Measurements from ENCODE around the gene B4GALNT3.
A peak's percentile ranks its signal among the peaks of the same experiment; 100 is the strongest.

B4GALNT3 gene

DNA sequence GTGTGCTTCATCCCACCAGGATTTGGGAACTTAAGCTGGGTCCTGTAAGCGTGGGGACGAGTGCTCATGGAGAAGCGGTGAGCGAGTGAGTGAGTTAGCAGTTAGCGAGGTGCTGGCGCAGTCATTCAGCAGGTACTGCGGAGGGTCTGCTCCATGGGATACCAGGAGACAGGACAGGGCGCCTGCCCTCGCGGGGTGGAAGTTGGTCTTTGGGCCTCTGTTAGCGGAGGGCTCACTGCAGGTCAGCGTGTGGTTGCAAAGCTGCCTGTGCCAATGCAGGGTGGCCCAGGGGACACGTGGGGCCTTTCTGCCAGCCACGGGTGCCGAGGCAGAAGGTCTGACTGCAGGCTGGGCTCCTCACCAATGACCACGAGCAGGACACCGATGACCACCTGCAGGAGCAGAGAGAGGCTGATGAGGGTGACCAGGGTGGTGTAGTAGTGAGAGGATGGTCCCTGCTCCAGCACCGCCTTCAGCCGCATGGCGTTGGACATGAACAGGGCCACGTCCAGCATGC is 105.9 kb downstream of the B4GALNT3 start:
- Histone ChIP-seq H3K36me3 (ENCODE audit: insufficient read depth, insufficient read length, low read length) (peaks cover 40% of the 10 kb centered on the region), H3K27me3 (ENCODE audit: insufficient read depth, insufficient read length) (peaks cover 7% of the 10 kb centered on the region), H3K9ac (ENCODE audit: insufficient read length, low read depth) (no peak overlapping the region), H3K9me3 (ENCODE audit: insufficient read depth, low read length) (no peaks in the 10 kb centered on the region), H3K4me3 (ENCODE audit: insufficient read length, low read depth) (no peak overlapping the region), H3K4me1 (ENCODE audit: insufficient read depth, insufficient read length) (peaks cover 20% of the 10 kb centered on the region)
- no peak for TF ChIP-seq YY1 (IDR thresholded peaks at IDR 0.05; ENCODE audit: insufficient read depth, insufficient read length)
- TF ChIP-seq SUZ12 (IDR thresholded peaks at IDR 0.05; ENCODE audit: extremely low read depth, insufficient read depth, insufficient read length), result no peak
- no peak for TF ChIP-seq ZNF274 (IDR thresholded peaks at IDR 0.05; ENCODE audit: low read depth, low read length)
- no peak for DNase-seq (ENCODE audit: low read depth, low spot score)

DNA sequence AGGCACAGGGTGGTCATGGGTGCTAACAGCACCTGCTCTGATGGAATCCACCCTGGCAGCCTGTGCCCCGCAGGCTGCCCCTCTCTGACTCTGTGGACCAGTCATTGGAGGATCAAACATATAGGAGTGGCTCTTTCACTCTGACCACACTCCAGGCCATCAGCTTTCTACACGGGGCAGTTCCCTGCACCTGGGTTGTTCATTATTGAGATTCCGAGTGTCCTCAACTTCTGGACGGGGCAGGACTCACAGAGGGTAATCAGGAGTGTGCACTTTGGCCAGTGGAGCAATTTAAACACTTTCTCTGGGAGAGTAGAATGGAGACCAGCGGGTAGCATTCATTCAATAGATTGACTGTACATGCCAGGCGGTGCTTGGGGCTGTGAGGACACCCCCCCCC is 108.7 kb downstream of the B4GALNT3 start:
- Histone ChIP-seq H3K27me3 (ENCODE audit: insufficient read depth, insufficient read length) (peaks cover 7% of the 10 kb centered on the region), H3K36me3 (ENCODE audit: insufficient read depth, insufficient read length, low read length) (peaks cover 18% of the 10 kb centered on the region), H3K9ac (ENCODE audit: insufficient read length, low read depth) (no peak overlapping the region), H3K4me1 (ENCODE audit: insufficient read depth, insufficient read length) (peaks cover 29% of the 10 kb centered on the region), H3K4me3 (ENCODE audit: insufficient read length, low read depth) (no peak overlapping the region), H3K9me3 (ENCODE audit: insufficient read depth, low read length) (no peaks in the 10 kb centered on the region)
- no peak for DNase-seq (ENCODE audit: low read depth, low spot score)
- TF ChIP-seq SUZ12 (IDR thresholded peaks at IDR 0.05; ENCODE audit: extremely low read depth, insufficient read depth, insufficient read length) (no peak), ZNF274 (IDR thresholded peaks at IDR 0.05; ENCODE audit: low read depth, low read length) (no peak)

DNA sequence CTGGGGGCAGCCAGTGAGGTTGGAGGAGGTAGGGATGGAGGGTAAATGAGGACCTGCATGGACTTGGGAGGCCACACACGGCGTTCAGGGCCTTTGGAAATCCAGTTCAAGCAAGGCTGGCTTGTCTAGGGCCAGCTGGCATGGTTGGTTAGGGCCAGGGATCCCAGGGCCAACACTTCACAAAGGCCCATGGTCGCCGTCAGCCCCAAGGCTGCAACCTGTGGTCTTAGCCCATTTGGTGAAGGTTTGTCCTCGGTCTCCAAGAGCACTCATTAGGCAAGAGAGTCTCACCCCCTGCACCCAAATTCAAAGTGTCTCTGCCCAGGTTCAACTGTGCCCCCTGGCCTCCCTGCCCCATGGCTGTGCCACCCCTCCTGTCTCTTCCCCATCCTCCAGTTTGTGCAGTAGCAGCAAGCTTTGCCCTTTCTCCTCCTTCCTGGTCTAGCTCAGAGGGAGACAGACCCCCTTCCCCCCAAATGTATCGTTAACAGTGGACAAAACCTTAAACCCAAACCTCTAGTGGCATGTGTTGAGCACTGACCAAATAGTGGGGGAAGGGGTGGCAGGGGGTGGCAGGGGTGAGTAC is 109.4 kb downstream of the B4GALNT3 start:
- peak overlapping the region; percentile 75 for H3K4me3 ChIP-seq (ENCODE audit: insufficient read length, low read depth)
- H3K9ac ChIP-seq (ENCODE audit: insufficient read length, low read depth), result peak overlapping the region; percentile 88
- DNase-seq (ENCODE audit: low read depth, low spot score), result no peak
- H3K36me3 ChIP-seq (ENCODE audit: insufficient read depth, insufficient read length, low read length), result peaks cover 17% of the 10 kb centered on the region
- peaks cover 29% of the 10 kb centered on the region for H3K4me1 ChIP-seq (ENCODE audit: insufficient read depth, insufficient read length)
- no peaks in the 10 kb centered on the region for H3K9me3 ChIP-seq (ENCODE audit: insufficient read depth, low read length)
- TF ChIP-seq ZNF274 (IDR thresholded peaks at IDR 0.05; ENCODE audit: low read depth, low read length) (no peak), YY1 (IDR thresholded peaks at IDR 0.05; ENCODE audit: insufficient read depth, insufficient read length) (no peak), SUZ12 (IDR thresholded peaks at IDR 0.05; ENCODE audit: extremely low read depth, insufficient read depth, insufficient read length) (no peak)
- peaks cover 7% of the 10 kb centered on the region for H3K27me3 ChIP-seq (ENCODE audit: insufficient read depth, insufficient read length)

DNA sequence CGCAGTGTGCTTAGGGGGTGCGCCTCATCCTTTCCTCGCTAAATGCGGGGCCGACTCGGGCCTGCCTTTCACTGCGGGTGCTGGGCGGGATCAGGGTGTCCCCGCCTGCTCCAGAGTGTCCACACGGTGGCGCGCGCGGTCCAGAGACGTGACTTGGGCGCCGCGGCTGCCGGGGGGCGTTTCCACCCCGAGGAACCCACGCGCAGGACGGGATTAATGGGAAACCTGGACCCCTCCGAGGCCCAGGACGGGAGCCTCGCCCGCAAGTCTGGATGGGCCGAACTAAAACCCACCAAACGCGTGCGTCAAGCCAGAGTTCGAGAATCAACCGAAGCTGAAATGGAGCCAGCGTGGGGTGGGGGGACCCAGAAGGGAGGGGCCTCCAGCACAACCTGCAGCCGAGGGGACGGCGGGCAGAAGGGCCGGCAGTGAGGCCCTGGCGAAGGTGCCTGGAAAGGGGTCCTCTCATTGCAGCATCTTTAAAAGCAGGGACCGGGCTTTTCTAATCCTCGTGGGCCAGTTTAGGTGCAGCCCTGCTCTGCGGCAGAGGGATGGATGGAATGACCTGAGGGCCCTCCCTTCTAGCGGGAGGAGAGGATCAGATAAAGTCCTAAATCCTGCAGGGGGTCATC is 110.2 kb downstream of the B4GALNT3 start:
- Histone ChIP-seq H3K27me3 (ENCODE audit: insufficient read depth, insufficient read length) (peaks cover 7% of the 10 kb centered on the region), H3K36me3 (ENCODE audit: insufficient read depth, insufficient read length, low read length) (peaks cover 10% of the 10 kb centered on the region), H3K4me1 (ENCODE audit: insufficient read depth, insufficient read length) (peaks cover 26% of the 10 kb centered on the region), H3K9me3 (ENCODE audit: insufficient read depth, low read length) (no peaks in the 10 kb centered on the region), H3K9ac (ENCODE audit: insufficient read length, low read depth) (peak overlapping the region; percentile 88), H3K4me3 (ENCODE audit: insufficient read length, low read depth) (peak overlapping the region; percentile 75)
- DNase-seq (ENCODE audit: low read depth, low spot score), result peak; percentile 87
- TF ChIP-seq ZNF274 (IDR thresholded peaks at IDR 0.05; ENCODE audit: low read depth, low read length) (no peak), YY1 (IDR thresholded peaks at IDR 0.05; ENCODE audit: insufficient read depth, insufficient read length) (no peak), SUZ12 (IDR thresholded peaks at IDR 0.05; ENCODE audit: extremely low read depth, insufficient read depth, insufficient read length) (no peak)

DNA sequence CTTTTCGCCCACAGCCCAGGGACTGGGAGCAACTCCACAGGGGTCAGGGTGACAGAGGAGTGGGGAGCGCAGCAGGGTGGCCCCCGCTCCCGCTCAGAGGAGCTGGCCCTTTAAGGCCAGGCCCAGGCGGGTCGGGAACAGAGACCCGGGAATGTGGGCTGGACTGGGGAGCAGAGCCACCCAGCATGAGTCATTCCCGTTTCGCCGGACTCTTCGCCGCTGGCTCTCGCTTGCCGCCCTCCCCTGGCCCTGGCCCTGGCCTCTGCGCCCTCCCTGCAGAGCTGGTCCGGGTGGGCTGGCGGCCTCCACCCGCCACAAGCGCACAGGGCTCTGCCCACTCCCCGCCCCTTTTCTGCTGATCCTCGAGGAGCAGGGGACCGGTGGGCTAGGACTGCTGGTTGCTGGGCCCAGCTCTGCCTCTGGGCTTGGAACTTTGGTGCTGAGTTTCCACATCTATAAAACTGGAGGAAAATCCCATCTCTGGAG is 110.7 kb downstream of the B4GALNT3 start:
- H3K9me3 ChIP-seq (ENCODE audit: insufficient read depth, low read length), result no peaks in the 10 kb centered on the region
- peak overlapping the region; percentile 75 for H3K4me3 ChIP-seq (ENCODE audit: insufficient read length, low read depth)
- peak overlapping the region; percentile 88 for H3K9ac ChIP-seq (ENCODE audit: insufficient read length, low read depth)
- peaks cover 4% of the 10 kb centered on the region for H3K36me3 ChIP-seq (ENCODE audit: insufficient read depth, insufficient read length, low read length)
- peaks cover 7% of the 10 kb centered on the region for H3K27me3 ChIP-seq (ENCODE audit: insufficient read depth, insufficient read length)
- H3K4me1 ChIP-seq (ENCODE audit: insufficient read depth, insufficient read length), result peaks cover 30% of the 10 kb centered on the region
- TF ChIP-seq SUZ12 (IDR thresholded peaks at IDR 0.05; ENCODE audit: extremely low read depth, insufficient read depth, insufficient read length) (no peak), YY1 (IDR thresholded peaks at IDR 0.05; ENCODE audit: insufficient read depth, insufficient read length) (no peak)
- DNase-seq (ENCODE audit: low read depth, low spot score), result peak; percentile 83

DNA sequence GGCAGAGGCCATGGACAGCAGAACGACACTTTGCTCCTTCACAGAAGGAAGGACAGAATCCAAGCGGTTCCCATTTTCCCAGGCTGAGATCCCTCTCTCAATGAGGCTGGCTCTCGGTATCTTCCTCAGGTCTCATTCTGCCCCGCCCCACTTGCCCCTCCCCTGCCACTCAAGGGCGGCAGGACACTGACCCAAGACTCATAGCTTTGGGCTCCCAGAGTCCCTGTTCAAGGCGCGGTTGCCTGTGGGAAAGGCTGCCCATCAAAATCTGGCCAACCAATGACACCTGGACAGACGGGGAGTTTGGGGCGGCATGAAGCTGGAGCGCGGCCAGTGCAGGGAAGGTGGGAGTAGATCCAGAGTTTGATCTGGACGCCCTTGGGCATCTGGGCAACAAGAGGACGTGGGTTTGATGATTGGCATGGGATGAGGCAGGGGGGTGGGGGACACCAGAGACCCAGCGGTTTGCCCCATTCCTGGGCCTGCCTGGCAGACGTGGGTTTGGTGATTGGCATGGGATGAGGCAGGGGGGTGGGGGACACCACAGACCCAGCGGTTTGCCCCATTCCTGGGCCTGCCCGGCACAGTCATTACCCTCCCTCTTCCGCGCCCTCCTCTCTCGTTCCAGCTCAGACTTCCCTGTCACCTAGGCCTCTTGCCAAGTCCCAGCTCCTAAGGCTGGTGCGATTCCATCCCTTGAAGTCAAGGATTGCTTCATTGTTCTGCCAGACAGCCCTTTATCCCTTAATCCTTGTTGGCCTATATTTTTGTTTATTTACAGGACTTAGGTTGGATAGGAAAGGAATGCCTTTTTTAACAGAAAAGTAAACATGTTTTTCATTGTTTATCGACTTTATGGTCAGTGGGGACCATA is 111.4 kb downstream of the B4GALNT3 start:
- no peaks in the 10 kb centered on the region for H3K9me3 ChIP-seq (ENCODE audit: insufficient read depth, low read length)
- no peaks in the 10 kb centered on the region for H3K36me3 ChIP-seq (ENCODE audit: insufficient read depth, insufficient read length, low read length)
- H3K4me3 ChIP-seq (ENCODE audit: insufficient read length, low read depth), result peak overlapping the region; percentile 75
- H3K4me1 ChIP-seq (ENCODE audit: insufficient read depth, insufficient read length), result peaks cover 31% of the 10 kb centered on the region
- peaks cover 7% of the 10 kb centered on the region for H3K27me3 ChIP-seq (ENCODE audit: insufficient read depth, insufficient read length)
- TF ChIP-seq YY1 (IDR thresholded peaks at IDR 0.05; ENCODE audit: insufficient read depth, insufficient read length) (no peak), ZNF274 (IDR thresholded peaks at IDR 0.05; ENCODE audit: low read depth, low read length) (no peak), SUZ12 (IDR thresholded peaks at IDR 0.05; ENCODE audit: extremely low read depth, insufficient read depth, insufficient read length) (no peak)
- no peak for DNase-seq (ENCODE audit: low read depth, low spot score)
- H3K9ac ChIP-seq (ENCODE audit: insufficient read length, low read depth), result peak overlapping the region; percentile 88

Measured in NT2/D1 (cell line).